ENCODE data around the gene STK32A.

The STK32A gene

GRCh38 chr5:147267082-147267832 is 32.4 kb downstream of the STK32A start:
- no peak for DNase-seq

- no peak for DNase-seq
Observed at GRCh38 chr5:147276497-147276896, 41.7 kb downstream of the STK32A start.

- no peak for DNase-seq
Observed at GRCh38 chr5:147286296-147286695, 51.5 kb downstream of the STK32A start.

GRCh38 chr5:147287110-147287509 is 52.3 kb downstream of the STK32A start:
- no peak for DNase-seq

- no peak for DNase-seq
Observed at GRCh38 chr5:147290261-147290660, 55.4 kb downstream of the STK32A start.

- DNase-seq = no peak
Observed at GRCh38 chr5:147303251-147303650, 68.4 kb downstream of the STK32A start.

- DNase-seq = no peak
Observed at GRCh38 chr5:147303976-147304375, 69.2 kb downstream of the STK32A start.

GRCh38 chr5:147305147-147305546 is 70.3 kb downstream of the STK32A start:
- DNase-seq = no peak

- no peak for DNase-seq
Observed at GRCh38 chr5:147306351-147306750, 71.5 kb downstream of the STK32A start.

GRCh38 chr5:147307170-147307569 is 72.3 kb downstream of the STK32A start:
- no peak for DNase-seq

- DNase-seq = no peak
Observed at GRCh38 chr5:147309621-147310020, 74.8 kb downstream of the STK32A start.

- no peak for DNase-seq
Observed at GRCh38 chr5:147310059-147310704, 75.4 kb downstream of the STK32A start.

GRCh38 chr5:147317978-147318684 is 83.3 kb downstream of the STK32A start:
- DNase-seq = no peak

GRCh38 chr5:147321569-147321968 is 86.7 kb downstream of the STK32A start:
- DNase-seq = no peak

- DNase-seq = no peak
Observed at GRCh38 chr5:147327421-147327820, 92.6 kb downstream of the STK32A start.

- no peak for DNase-seq
Observed at GRCh38 chr5:147327905-147328304, 93.1 kb downstream of the STK32A start.

- DNase-seq = no peak
Observed at GRCh38 chr5:147332658-147333057, 97.8 kb downstream of the STK32A start.

- DNase-seq = no peak
Observed at GRCh38 chr5:147336876-147337275, 102.0 kb downstream of the STK32A start.

GRCh38 chr5:147339313-147339712 is 104.5 kb downstream of the STK32A start:
- no peak for DNase-seq

- DNase-seq = no peak
Observed at GRCh38 chr5:147340941-147341340, 106.1 kb downstream of the STK32A start.

GRCh38 chr5:147341345-147341744 is 106.5 kb downstream of the STK32A start:
- DNase-seq = no peak

GRCh38 chr5:147344861-147345260 is 110.0 kb downstream of the STK32A start:
- DNase-seq = no peak

GRCh38 chr5:147346006-147346561 is 111.3 kb downstream of the STK32A start:
- no peak for DNase-seq

GRCh38 chr5:147348046-147348445 is 113.2 kb downstream of the STK32A start:
- DNase-seq = no peak
